Right lobe of liver (tissue), 6 donors: Measurements from ENCODE around the gene RARB. TPM values are rescaled to one million over a fixed set of nuclear protein-coding genes. Genes with fewer than 3 reads are reported as not detected.

ENCODE experiments used
- ATAC-seq, 4 donors: fragments of 200-7000 bp; cut with Tn5 transposase; one replicate each; pipeline ENCODE4 v1.9.1; 2020; ENCODE audit warnings: mild to moderate bottlenecking in 4 of 4, moderate library complexity in 4 of 4
- DNase-seq, 3 donors: peaks; one replicate each; pipeline ENCODE4 v3.0.0-alpha.2; 2020
- H3K27ac ChIP-seq, 3 donors: fragments of 200-600 bp; one replicate each; pipeline ENCODE4 v1.8.0; 2022
- H3K27me3 ChIP-seq, 2 donors: fragments of 200-600 bp; one replicate each; pipeline ENCODE4 v1.8.0; 2022
- H3K36me3 ChIP-seq, 4 donors: fragments of 200-600 bp; sonication (generic) in 1 of 4; one replicate each; pipeline versions ENCODE4 v1.5.1 to v1.8.0; 2017 to 2022; ENCODE audit warnings: control low read depth in 1 of 4
- H3K4me1 ChIP-seq, 4 donors: fragments of 200-600 bp; sonication (generic) in 1 of 4; one replicate each; pipeline versions ENCODE4 v1.5.1 to v1.8.0; 2017 to 2022; ENCODE audit warnings: control low read depth in 1 of 4
- H3K4me3 ChIP-seq, 3 donors: fragments of 200-600 bp; one replicate each; pipeline ENCODE4 v1.8.0; 2022
- H3K9me3 ChIP-seq, 4 donors: fragments of 200-600 bp; sonication (generic) in 1 of 4; one replicate each; pipeline versions ENCODE4 v1.5.1 to v1.8.0; 2017 to 2022; ENCODE audit warnings: control low read depth in 1 of 4
- CTCF ChIP-seq, 4 donors: fragments of 200-600 bp in 3 of 4; fragments of 450-650 bp in 1 of 4; IDR thresholded peaks; one replicate each; pipeline versions ENCODE4 v1.5.1 to v1.8.0; 2016 to 2022; ENCODE audit warnings: antibody characterized with exemption in 4 of 4, mild to moderate bottlenecking in 2 of 4
- POLR2A ChIP-seq: fragments of 450-650 bp; IDR thresholded peaks from one replicate; pipeline ENCODE4 v1.6.1; 2017; ENCODE audit warnings: antibody characterized with exemption, mild to moderate bottlenecking
- WGBS: methylation state at CpG from one replicate; pipeline ENCODE4 v1.1.6; 2018; ENCODE audit warnings: low coverage, low lambda C conversion rate; ENCODE audit not compliant: insufficient coverage; ENCODE audit errors: missing lambda C conversion rate; 5-methylcytosine and 5-hydroxymethylcytosine counted together
- intact Hi-C, 2 donors: fragments of 100-400 bp; cut with DNase I; formaldehyde crosslinking; loops; one replicate each; pipeline versions ENCODE4 v1.11.2 to v1.14.1; 2022
- total RNA-seq, 6 experiments: library from RNA; depleted of rRNA in 2 of 6; stranded (reverse); fragments of >200 nt in 2 of 6; fragmentation: NEBNext Ultra II Directional in 3 of 6; extraction: Animal tissue kit (Norgen Biotek cat#: 25700) in 3 of 6; gene quantifications; one replicate each; pipeline versions ENCODE4 v1.1.0 to v1.2.4, GENCODE V29; 2016 to 2023
- donor health status: DM: no; HTN: yes; CAD: no.
- donor health status: DM: no; HTN: no; CAD: no.
- donor health status: DM: no; HTN: no; CAD: no.
- donor health status: DM: no; HTN: yes; CAD: no.
- donor health status: DM: no; HTN: yes; CAD: no.

RARB gene
- total RNA-seq, 6 experiments from 2014 or later = 1.2 to 2.8 (median 2.1) TPM

GRCh38 chr3:25437953-25438352 lies 9.9 kb downstream of the RARB start:
- Histone ChIP-seq H3K27ac (no peak overlapping the region), H3K9me3 (no peaks in the 10 kb centered on the region), H3K4me1 (peaks cover 0 to 14% (median 3%) of the 10 kb centered on the region in 4 donors), H3K36me3 (no peaks in the 10 kb centered on the region), H3K27me3 (no peaks in the 10 kb centered on the region), H3K4me3 (no peak overlapping the region)
- no peak for ATAC-seq
- TF ChIP-seq POLR2A = no peak
- no peak for TF ChIP-seq CTCF (IDR thresholded peaks at IDR 0.05)
- WGBS = 68% methylated on average over 5 of the region's 6 CpGs
- DNase-seq = no peak
- intact Hi-C loops = no loop called here

GRCh38 chr3:25438791-25439555 lies 10.9 kb downstream of the RARB start:
- intact Hi-C loops = no loop called here
- DNase-seq (no peak), ATAC-seq (peak in 2 of 4 donors; percentile 35 to 43)
- WGBS = 48% methylated on average over 5 of the region's 6 CpGs
- Histone ChIP-seq H3K4me3 (no peak overlapping the region), H3K36me3 (no peaks in the 10 kb centered on the region), H3K4me1 (peaks cover 0 to 14% (median 3%) of the 10 kb centered on the region in 4 donors), H3K9me3 (no peaks in the 10 kb centered on the region), H3K27me3 (no peaks in the 10 kb centered on the region), H3K27ac (peak overlapping the region in 1 of 3 donors; percentile 1)
- TF ChIP-seq CTCF (IDR thresholded peaks at IDR 0.05) (no peak), POLR2A (no peak)

GRCh38 chr3:25441234-25441856 lies 13.3 kb downstream of the RARB start:
- intact Hi-C loops = no loop called here
- DNase-seq (no peak), ATAC-seq (peak in 2 of 4 donors; percentile 29 to 58)
- Histone ChIP-seq H3K9me3 (no peaks in the 10 kb centered on the region), H3K4me1 (no peaks in the 10 kb centered on the region), H3K27ac (no peak overlapping the region), H3K4me3 (no peak overlapping the region), H3K27me3 (no peaks in the 10 kb centered on the region), H3K36me3 (no peaks in the 10 kb centered on the region)
- 89% methylated on average over 17 of the region's 17 CpGs for WGBS
- TF ChIP-seq POLR2A = no peak
- TF ChIP-seq CTCF (IDR thresholded peaks at IDR 0.05) = peak; percentile 43 to 80 (median 60)

- Histone ChIP-seq H3K4me3 (no peak overlapping the region), H3K27me3 (no peaks in the 10 kb centered on the region), H3K36me3 (no peaks in the 10 kb centered on the region), H3K4me1 (no peaks in the 10 kb centered on the region), H3K27ac (no peak overlapping the region), H3K9me3 (no peaks in the 10 kb centered on the region)
- no peak for DNase-seq
- intact Hi-C loops = no loop called here
- TF ChIP-seq POLR2A = no peak
- no peak for TF ChIP-seq CTCF (IDR thresholded peaks at IDR 0.05)
- ATAC-seq = no peak
- 80% methylated on average over 2 of the region's 3 CpGs for WGBS
Observed at GRCh38 chr3:25442486-25442885, 14.4 kb downstream of the RARB start.
